ENCODE data around the gene ALG10.
"Not testable (repeated sequence)": the region's sequence is repeated elsewhere in the genome, so short reads cannot be mapped to it uniquely, and the experiment has no call there.

ALG10 gene, protein sequence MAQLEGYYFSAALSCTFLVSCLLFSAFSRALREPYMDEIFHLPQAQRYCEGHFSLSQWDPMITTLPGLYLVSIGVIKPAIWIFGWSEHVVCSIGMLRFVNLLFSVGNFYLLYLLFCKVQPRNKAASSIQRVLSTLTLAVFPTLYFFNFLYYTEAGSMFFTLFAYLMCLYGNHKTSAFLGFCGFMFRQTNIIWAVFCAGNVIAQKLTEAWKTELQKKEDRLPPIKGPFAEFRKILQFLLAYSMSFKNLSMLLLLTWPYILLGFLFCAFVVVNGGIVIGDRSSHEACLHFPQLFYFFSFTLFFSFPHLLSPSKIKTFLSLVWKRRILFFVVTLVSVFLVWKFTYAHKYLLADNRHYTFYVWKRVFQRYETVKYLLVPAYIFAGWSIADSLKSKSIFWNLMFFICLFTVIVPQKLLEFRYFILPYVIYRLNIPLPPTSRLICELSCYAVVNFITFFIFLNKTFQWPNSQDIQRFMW

DNA sequence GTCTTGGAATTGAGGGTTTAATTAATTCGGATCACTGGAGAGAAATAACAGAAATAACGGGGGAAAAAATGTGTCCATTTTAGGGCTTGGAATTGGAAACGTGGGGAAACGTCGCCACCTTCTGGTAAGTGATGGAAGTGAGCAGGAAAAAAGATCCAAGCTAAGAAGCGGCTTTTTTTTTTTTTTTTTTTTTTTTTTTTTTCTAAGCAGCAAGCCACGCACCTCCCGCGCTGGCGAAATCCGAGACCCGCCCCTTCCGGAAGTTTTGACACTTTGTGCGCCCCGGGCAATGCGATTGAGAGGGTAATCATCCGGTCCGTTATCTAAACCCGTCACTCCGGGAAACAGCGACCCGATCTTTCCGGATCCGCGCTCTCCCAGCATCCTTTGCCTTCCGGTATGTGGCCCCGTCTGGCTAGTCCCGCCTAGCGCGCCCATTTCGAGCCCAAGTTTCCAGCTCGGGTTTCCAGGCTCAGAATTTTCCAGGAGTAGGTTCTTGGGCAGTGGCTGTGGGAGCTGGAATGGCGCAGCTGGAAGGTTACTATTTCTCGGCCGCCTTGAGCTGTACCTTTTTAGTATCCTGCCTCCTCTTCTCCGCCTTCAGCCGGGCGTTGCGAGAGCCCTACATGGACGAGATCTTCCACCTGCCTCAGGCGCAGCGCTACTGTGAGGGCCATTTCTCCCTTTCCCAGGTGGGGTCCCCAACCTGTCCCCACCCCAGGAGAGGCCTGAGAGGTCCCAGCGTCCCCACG is at the start of gene ALG10:
Gene ALG10, plus strand, starts transcription at position 418 of the 752 bp plus-strand sequence. Its CDS starts 104 bp downstream, at position 522.
- peak; percentile 95 for DNase-seq (ENCODE audit: extremely low read depth, low read depth)
- TF ChIP-seq CTCF (IDR thresholded peaks at IDR 0.05; ENCODE audit: low read depth, low read length): peak; percentile 62

DNA sequence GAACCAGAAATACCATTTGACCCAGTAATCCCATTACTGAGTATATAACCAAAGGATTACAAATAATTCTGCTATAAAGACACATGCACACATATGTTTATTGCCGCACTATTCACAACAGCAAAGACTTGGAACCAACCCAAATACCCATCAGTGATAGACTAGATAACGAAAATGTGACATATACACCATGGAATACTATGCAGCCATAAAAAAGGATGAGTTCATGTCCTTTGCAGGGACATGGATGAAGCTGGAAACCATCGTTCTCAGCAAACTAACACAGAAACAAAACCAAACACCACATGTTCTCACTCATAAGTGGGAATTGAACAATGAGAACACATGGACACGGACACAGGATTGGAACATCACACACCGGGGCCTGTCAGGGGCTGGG is 49.4 kb upstream of the ALG10 start:
- not testable (repeated sequence) for DNase-seq (ENCODE audit: extremely low read depth, low read depth)

DNA sequence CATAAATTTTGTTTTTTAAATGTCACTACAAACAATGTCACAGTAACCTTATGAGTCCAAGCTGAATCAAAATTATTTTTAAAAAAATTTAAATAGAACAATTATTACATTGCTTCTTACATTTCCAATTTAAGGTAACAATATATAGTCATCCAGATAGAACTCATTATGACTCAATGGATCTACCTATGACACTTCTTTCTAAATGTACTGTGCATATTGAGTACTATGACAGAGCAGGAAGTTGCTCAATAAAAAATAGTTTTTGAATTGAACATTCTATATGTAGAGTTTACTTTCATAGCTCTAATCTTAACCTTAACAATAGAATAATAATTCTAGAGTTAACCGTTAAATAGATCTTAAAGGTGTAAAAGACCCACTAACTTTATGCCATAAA is 44.4 kb upstream of the ALG10 start:
- no peak for DNase-seq (ENCODE audit: extremely low read depth, low read depth)
- TF ChIP-seq CTCF (IDR thresholded peaks at IDR 0.05; ENCODE audit: low read depth, low read length): no peak

DNA sequence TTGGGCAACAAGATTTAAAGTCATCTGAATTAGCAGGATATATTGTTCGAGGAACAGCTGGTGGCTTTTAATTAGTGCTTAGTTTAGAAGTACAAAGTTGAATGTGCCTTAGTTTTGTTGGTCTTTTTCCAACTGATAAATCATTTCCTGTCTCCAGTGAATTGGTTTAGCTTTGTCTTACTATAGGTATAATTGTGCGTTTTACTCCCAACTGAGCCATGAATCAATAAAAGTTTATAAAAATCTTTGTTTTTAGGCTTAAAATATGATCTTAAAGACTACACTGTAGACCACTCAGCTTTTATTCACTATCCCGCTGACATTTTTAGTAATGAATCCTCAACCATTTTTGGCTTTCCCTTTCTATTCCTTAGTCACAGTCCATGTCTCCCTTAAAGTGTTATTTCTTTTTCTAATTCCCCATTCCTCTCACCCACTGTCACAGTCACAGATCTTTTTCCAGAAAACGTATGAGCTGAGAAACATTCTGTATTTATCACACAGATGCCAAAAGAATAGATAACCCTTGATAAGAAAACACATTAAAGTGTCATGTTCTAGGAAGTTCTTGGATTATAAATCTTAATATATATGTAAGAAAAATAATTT is 34.0 kb upstream of the ALG10 start:
- no peak for TF ChIP-seq CTCF (IDR thresholded peaks at IDR 0.05; ENCODE audit: low read depth, low read length)
- DNase-seq (ENCODE audit: extremely low read depth, low read depth): no peak

- no peak for DNase-seq (ENCODE audit: extremely low read depth, low read depth)
- no peak for TF ChIP-seq CTCF (IDR thresholded peaks at IDR 0.05; ENCODE audit: low read depth, low read length)
Observed at GRCh38 chr12:33988913-33989312, 33.4 kb upstream of the ALG10 start.

GRCh38 chr12:33994857-33995808 is 27.2 kb upstream of the ALG10 start:
- no peak for TF ChIP-seq CTCF (IDR thresholded peaks at IDR 0.05; ENCODE audit: low read depth, low read length)
- DNase-seq (ENCODE audit: extremely low read depth, low read depth): no peak

GRCh38 chr12:34008835-34009234 is 13.5 kb upstream of the ALG10 start:
- not testable (repeated sequence) for DNase-seq (ENCODE audit: extremely low read depth, low read depth)
